Loucy (cell line): ENCODE results near the gene LRRTM4.

Source experiments
- H2AFZ ChIP-seq: fragments of 200-600 bp; sonication (generic); 2 replicates; pipeline ENCODE4 v1.6.0; 2016; ENCODE audit warnings: antibody characterized with exemption, mild to moderate bottlenecking, low read length, moderate library complexity
- H3F3A ChIP-seq: fragments of 200-600 bp; 2 replicates; pipeline ENCODE4 v1.6.0; 2016; ENCODE audit warnings: antibody characterized with exemption, low read depth, mild to moderate bottlenecking
- H3K27me3 ChIP-seq: fragments of 200-600 bp; sonication (generic); 2 replicates; pipeline ENCODE4 v1.6.1; 2014; ENCODE audit warnings: low read length, mild to moderate bottlenecking; ENCODE audit not compliant: insufficient read depth, poor library complexity, severe bottlenecking
- H3K36me3 ChIP-seq: fragments of 200-600 bp; sonication (generic); 2 replicates; pipeline ENCODE4 v1.6.1; 2016; ENCODE audit warnings: low read length; ENCODE audit not compliant: insufficient read depth
- H3K4me1 ChIP-seq: fragments of 200-600 bp; sonication (generic); 2 replicates; pipeline ENCODE4 v1.5.1; 2014; ENCODE audit warnings: low read length, mild to moderate bottlenecking; ENCODE audit not compliant: insufficient read depth, poor library complexity, severe bottlenecking
- H3K4me2 ChIP-seq: fragments of 200-600 bp; sonication (generic); 2 replicates; pipeline ENCODE4 v1.6.0; 2014; ENCODE audit warnings: antibody characterized with exemption, low read length, low read depth, mild to moderate bottlenecking; ENCODE audit not compliant: poor library complexity, severe bottlenecking
- H3K4me3 ChIP-seq: fragments of 200-600 bp; sonication (generic); 2 replicates; pipeline ENCODE4 v1.5.1; 2014; ENCODE audit warnings: low read length, mild to moderate bottlenecking, mixed read lengths; ENCODE audit not compliant: poor library complexity, severe bottlenecking
- H3K79me2 ChIP-seq: fragments of 200-600 bp; sonication (generic); 2 replicates; pipeline ENCODE4 v1.6.1; 2014; ENCODE audit warnings: low read length; ENCODE audit not compliant: insufficient read depth
- H3K9ac ChIP-seq: fragments of 200-600 bp; sonication (generic); 2 replicates; pipeline ENCODE4 v1.6.0; 2014; ENCODE audit warnings: mild to moderate bottlenecking, low read depth, low read length, moderate library complexity; ENCODE audit not compliant: poor library complexity, severe bottlenecking
- H3K9me2 ChIP-seq: fragments of 200-600 bp; sonication (generic); replicated peaks from 2 replicates; pipeline ENCODE4 v1.6.1; 2016; ENCODE audit warnings: low read depth, low read length, mixed read lengths
- H3K9me3 ChIP-seq: fragments of 200-600 bp; sonication (generic); 2 replicates; pipeline ENCODE4 v1.6.1; 2014; ENCODE audit warnings: mild to moderate bottlenecking, antibody characterized with exemption, low read length, low read depth; ENCODE audit not compliant: insufficient read depth
- H4K20me1 ChIP-seq: fragments of 200-600 bp; sonication (generic); 2 replicates; pipeline ENCODE4 v1.6.0; 2014; ENCODE audit warnings: antibody characterized with exemption, low read length, mild to moderate bottlenecking; ENCODE audit not compliant: insufficient read depth, poor library complexity, severe bottlenecking
- EZH2phosphoT487 ChIP-seq: fragments of 200-600 bp; IDR thresholded peaks from 2 replicates; pipeline ENCODE4 v1.6.1; 2018; ENCODE audit warnings: antibody characterized with exemption, mild to moderate bottlenecking, moderate library complexity, borderline replicate concordance
- TF ChIP-seq, protein P1 (sequence below): fragments of 200-600 bp; sonication (generic); conservative IDR thresholded peaks from 2 replicates; pipeline ENCODE4 v1.5.1; 2014; ENCODE audit warnings: mild to moderate bottlenecking, antibody characterized with exemption, low read length

The LRRTM4 gene

GRCh38 chr2:77191665-77192064 lies 330.5 kb downstream of the LRRTM4 start:
- Histone ChIP-seq H3K9me3 (no peaks in the 10 kb centered on the region), H3K4me1 (no peaks in the 10 kb centered on the region), H4K20me1 (no peaks in the 10 kb centered on the region), H3K4me3 (no peak overlapping the region), H3F3A (no peaks in the 10 kb centered on the region), H3K36me3 (no peaks in the 10 kb centered on the region), H3K27me3 (no peaks in the 10 kb centered on the region), H3K79me2 (no peaks in the 10 kb centered on the region), H3K4me2 (no peak overlapping the region), H2AFZ (no peak overlapping the region), H3K9ac (no peak overlapping the region), H3K9me2 (no peaks in the 10 kb centered on the region)
- TF ChIP-seq, protein P1, sequence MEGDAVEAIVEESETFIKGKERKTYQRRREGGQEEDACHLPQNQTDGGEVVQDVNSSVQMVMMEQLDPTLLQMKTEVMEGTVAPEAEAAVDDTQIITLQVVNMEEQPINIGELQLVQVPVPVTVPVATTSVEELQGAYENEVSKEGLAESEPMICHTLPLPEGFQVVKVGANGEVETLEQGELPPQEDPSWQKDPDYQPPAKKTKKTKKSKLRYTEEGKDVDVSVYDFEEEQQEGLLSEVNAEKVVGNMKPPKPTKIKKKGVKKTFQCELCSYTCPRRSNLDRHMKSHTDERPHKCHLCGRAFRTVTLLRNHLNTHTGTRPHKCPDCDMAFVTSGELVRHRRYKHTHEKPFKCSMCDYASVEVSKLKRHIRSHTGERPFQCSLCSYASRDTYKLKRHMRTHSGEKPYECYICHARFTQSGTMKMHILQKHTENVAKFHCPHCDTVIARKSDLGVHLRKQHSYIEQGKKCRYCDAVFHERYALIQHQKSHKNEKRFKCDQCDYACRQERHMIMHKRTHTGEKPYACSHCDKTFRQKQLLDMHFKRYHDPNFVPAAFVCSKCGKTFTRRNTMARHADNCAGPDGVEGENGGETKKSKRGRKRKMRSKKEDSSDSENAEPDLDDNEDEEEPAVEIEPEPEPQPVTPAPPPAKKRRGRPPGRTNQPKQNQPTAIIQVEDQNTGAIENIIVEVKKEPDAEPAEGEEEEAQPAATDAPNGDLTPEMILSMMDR = no peak
- no peak for TF ChIP-seq EZH2phosphoT487

GRCh38 chr2:77190721-77191346 lies 331.3 kb downstream of the LRRTM4 start:
- Histone ChIP-seq H3K9me3 (no peaks in the 10 kb centered on the region), H3K79me2 (no peaks in the 10 kb centered on the region), H4K20me1 (no peaks in the 10 kb centered on the region), H3K36me3 (no peaks in the 10 kb centered on the region), H3K9me2 (no peaks in the 10 kb centered on the region), H2AFZ (no peak overlapping the region), H3K4me3 (no peak overlapping the region), H3K4me1 (no peaks in the 10 kb centered on the region), H3K4me2 (no peak overlapping the region), H3K9ac (no peak overlapping the region), H3F3A (no peaks in the 10 kb centered on the region), H3K27me3 (no peaks in the 10 kb centered on the region)
- no peak for TF ChIP-seq EZH2phosphoT487
- TF ChIP-seq, protein P1 = no peak

DNA sequence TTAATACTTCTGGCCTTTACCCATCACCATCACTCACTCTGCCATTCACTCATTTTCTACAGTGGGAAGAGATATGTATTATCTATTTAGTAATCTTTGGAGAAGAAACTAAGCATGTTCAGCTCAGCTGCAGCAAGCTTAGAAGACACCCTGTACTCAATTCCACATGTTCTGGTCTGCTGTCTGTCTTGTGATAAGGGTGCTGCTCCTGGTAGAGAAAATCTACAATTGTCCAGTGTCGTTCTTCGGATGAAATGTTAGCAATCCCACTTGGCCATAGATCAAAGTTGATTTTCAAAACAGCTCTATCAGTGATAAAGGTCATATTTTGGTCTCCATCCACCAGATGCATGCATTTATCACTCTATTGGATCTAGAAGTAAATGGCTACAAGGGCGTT lies 337.1 kb downstream of the LRRTM4 start:
- no peaks in the 10 kb centered on the region for H3K36me3 ChIP-seq
- H3K9ac ChIP-seq = no peak overlapping the region
- H3K9me3 ChIP-seq = no peaks in the 10 kb centered on the region
- no peaks in the 10 kb centered on the region for H3K79me2 ChIP-seq
- no peak overlapping the region for H2AFZ ChIP-seq
- no peak overlapping the region for H3K4me2 ChIP-seq
- no peaks in the 10 kb centered on the region for H3K27me3 ChIP-seq
- no peaks in the 10 kb centered on the region for H4K20me1 ChIP-seq
- H3K9me2 ChIP-seq = no peaks in the 10 kb centered on the region
- H3K4me3 ChIP-seq = no peak overlapping the region
- H3K4me1 ChIP-seq = no peaks in the 10 kb centered on the region
- no peaks in the 10 kb centered on the region for H3F3A ChIP-seq
- TF ChIP-seq, protein P1 = no peak
- TF ChIP-seq EZH2phosphoT487 = no peak
